Peyer's patch (tissue), 4 donors: ENCODE results near the gene PLPP3.

Source experiments
- CTCF ChIP-seq, 6 experiments: fragments of 450-650 bp in 4 of 6; fragments of 200-600 bp in 2 of 6; sonication (generic) in 1 of 6; IDR thresholded peaks; one replicate each; pipeline ENCODE4 v1.5.1; 2017 to 2019; ENCODE audit warnings: antibody characterized with exemption in 6 of 6, mild to moderate bottlenecking in 3 of 6, moderate library complexity in 1 of 6
- POLR2A ChIP-seq, 2 donors: fragments of 450-650 bp; IDR thresholded peaks; one replicate each; pipeline ENCODE4 v1.5.1; 2017; ENCODE audit warnings: antibody characterized with exemption in 2 of 2, mild to moderate bottlenecking in 2 of 2, moderate library complexity in 2 of 2

- TF ChIP-seq CTCF (IDR thresholded peaks at IDR 0.05) (no peak), POLR2A (IDR thresholded peaks at IDR 0.05) (no peak)
Observed at GRCh38 chr1:56535939-56536338, 43.4 kb downstream of the PLPP3 start.
